Measurements from ENCODE around the gene PDE8B.

PDE8B gene

GRCh38 chr5:77230727-77231470 is 20.4 kb downstream of the PDE8B start:
- no peak overlapping the region for H3K9ac ChIP-seq
- peak overlapping the region; percentile 21; the same call in 1 of the 2 replicates for H3K4me2 ChIP-seq
- TF ChIP-seq Cebpa-rat (IDR thresholded peaks at IDR 0.05): no peak
- H3K36me3 ChIP-seq: no peaks in the 10 kb centered on the region
- H4K20me1 ChIP-seq: no peaks in the 10 kb centered on the region
- H3K27me3 ChIP-seq: no peaks in the 10 kb centered on the region
- no peak overlapping the region for H3K27ac ChIP-seq
- H3K4me1 ChIP-seq: peaks cover 10% of the 10 kb centered on the region; the same call in 1 of the 2 replicates
- no peak overlapping the region for H3K4me3 ChIP-seq
- peaks cover 8% of the 10 kb centered on the region for H3K9me3 ChIP-seq

DNA sequence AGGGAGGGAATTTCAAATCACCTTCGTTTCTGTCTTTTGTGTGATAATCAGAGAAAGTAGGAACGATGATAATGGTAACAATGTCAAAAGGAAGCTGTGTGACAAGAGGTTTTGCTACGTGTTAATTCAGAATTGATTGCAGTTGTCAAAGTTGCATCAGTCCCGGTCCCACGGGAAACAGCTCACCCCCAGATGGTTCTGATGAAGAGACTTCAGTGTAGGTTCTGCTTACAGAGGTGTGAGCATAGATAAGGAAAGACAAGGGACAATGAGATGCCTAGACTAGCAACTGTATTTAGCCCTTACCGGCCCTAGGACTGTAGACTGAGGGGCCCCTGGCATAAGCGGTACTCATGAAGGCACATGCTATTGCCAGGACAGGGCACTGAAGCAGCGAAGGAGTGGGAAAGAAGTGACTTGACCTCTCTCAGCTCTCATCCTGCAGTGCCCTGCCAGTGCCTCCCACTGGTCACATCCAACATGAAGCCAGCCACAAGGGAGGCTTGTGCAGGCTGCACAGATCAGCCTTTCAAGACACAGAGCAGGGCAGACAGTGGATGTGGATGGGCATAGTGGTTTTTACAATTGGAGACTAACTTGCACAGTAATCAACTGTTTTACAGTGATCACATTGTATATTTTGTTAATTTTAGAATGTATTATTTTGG is 21.1 kb downstream of the PDE8B start:
- no peak overlapping the region for H3K9ac ChIP-seq
- H3K9me3 ChIP-seq: peaks cover 8% of the 10 kb centered on the region
- peak overlapping the region; percentile 21; the same call in 1 of the 2 replicates for H3K4me2 ChIP-seq
- H3K4me3 ChIP-seq: no peak overlapping the region
- no peak for TF ChIP-seq Cebpa-rat (IDR thresholded peaks at IDR 0.05)
- H3K27me3 ChIP-seq: no peaks in the 10 kb centered on the region
- no peaks in the 10 kb centered on the region for H3K36me3 ChIP-seq
- H3K27ac ChIP-seq: no peak overlapping the region
- H3K4me1 ChIP-seq: peaks cover 10% of the 10 kb centered on the region; the same call in 1 of the 2 replicates
- no peaks in the 10 kb centered on the region for H4K20me1 ChIP-seq

DNA sequence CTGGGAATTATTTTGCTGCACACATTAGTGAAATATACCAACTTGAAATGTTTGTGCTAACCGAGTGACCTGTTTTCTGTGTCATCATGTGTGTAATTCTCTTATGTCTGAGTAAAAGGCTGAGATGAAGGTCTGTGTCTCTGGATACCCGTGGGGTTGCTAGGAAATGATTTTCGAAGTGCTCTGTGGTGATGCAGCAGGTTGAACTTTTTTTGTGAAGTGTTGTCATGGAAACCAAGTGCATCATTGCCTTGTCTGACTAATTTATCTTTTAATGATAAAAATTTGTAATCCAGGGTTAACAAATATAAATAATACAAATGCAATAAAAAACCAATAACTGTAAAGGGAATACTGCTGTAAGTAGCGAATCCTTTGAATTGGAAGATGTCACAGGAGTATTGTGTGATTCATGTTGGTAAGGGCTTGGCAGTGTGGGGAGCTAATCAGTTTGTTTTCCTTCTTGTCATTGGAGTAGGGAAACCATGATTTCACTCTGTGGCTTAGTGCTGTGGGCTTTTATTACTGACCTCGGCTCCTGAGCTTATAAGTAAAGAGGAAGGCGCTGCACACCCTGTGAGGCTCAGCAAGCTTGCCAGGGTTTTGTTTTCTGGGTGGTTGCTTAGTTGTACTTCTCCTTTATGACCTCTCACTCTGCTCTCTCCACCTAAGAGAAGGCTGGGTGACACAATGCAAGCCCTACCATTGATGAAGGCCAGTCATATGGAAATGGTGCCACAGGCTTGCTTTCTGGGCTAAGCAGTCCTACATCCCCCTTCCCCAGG is 22.3 kb downstream of the PDE8B start:
- Histone ChIP-seq H3K27ac (no peak overlapping the region), H3K4me1 (peaks cover 10% of the 10 kb centered on the region; the same call in 1 of the 2 replicates), H3K9me3 (peaks cover 8% of the 10 kb centered on the region), H3K4me2 (no peak overlapping the region), H3K27me3 (no peaks in the 10 kb centered on the region), H4K20me1 (no peaks in the 10 kb centered on the region), H3K36me3 (no peaks in the 10 kb centered on the region), H3K4me3 (no peak overlapping the region), H3K9ac (no peak overlapping the region)
- TF ChIP-seq Cebpa-rat (IDR thresholded peaks at IDR 0.05): no peak

- H3K4me2 ChIP-seq: no peak overlapping the region
- H3K4me3 ChIP-seq: no peak overlapping the region
- H3K27ac ChIP-seq: no peak overlapping the region
- peaks cover 11% of the 10 kb centered on the region; the same call in 1 of the 2 replicates for H3K4me1 ChIP-seq
- no peaks in the 10 kb centered on the region for H3K9me3 ChIP-seq
- no peaks in the 10 kb centered on the region for H3K27me3 ChIP-seq
- no peak overlapping the region for H3K9ac ChIP-seq
- TF ChIP-seq Cebpa-rat (IDR thresholded peaks at IDR 0.05): no peak
- no peaks in the 10 kb centered on the region for H4K20me1 ChIP-seq
- no peaks in the 10 kb centered on the region for H3K36me3 ChIP-seq
Measured at GRCh38 chr5:77235846-77236721, 25.6 kb downstream of the PDE8B start.

DNA sequence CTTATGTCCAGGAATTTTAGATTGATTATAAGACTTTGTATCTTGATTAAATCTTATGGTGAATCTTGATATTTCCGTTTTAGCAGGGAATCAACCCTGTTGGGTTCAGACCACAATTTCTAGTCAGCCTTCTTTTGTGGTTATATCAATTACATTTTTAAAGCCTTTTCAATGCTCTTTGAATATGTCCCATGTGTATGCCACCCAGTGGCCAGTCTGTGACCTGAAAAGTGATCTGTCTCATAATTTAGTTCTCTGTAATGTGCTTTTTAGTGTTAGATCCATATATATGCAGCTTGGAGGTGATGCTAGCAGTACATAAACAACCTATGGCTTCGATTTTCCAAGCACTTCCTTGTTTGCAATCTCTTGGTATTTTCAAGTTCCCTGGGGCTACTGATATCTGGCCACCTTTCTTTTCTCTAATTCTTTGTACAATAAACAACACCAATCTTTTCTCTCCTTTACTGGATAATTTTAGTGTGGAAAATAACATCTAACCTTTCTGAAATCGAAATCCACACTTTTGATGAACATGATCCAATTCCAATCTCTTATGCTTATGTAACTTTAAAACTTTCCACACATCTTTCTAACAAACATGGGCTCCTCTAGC is 28.8 kb downstream of the PDE8B start:
- no peaks in the 10 kb centered on the region for H3K36me3 ChIP-seq
- no peak overlapping the region; the same call in 1 of the 2 replicates for H3K4me2 ChIP-seq

GRCh38 chr5:77241444-77241843 is 31.0 kb downstream of the PDE8B start:
- no peaks in the 10 kb centered on the region for H4K20me1 ChIP-seq
- H3K4me2 ChIP-seq: no peak overlapping the region
- no peak overlapping the region for H3K4me3 ChIP-seq
- no peak overlapping the region for H3K9ac ChIP-seq
- no peaks in the 10 kb centered on the region for H3K27me3 ChIP-seq
- 0 out of 2 replicates have a peak, but pooled peaks cover 5% of the 10 kb centered on the region for H3K4me1 ChIP-seq
- no peak for TF ChIP-seq Cebpa-rat (IDR thresholded peaks at IDR 0.05)
- no peaks in the 10 kb centered on the region for H3K9me3 ChIP-seq
- H3K27ac ChIP-seq: no peak overlapping the region
- no peaks in the 10 kb centered on the region for H3K36me3 ChIP-seq

More for the DNA sequence above, 28.8 kb downstream of the PDE8B start:
- no peak overlapping the region for H3K4me3 ChIP-seq
- H3K4me1 ChIP-seq: 0 out of 2 replicates have a peak, but pooled peaks cover 5% of the 10 kb centered on the region
- H4K20me1 ChIP-seq: no peaks in the 10 kb centered on the region
- no peak overlapping the region for H3K27ac ChIP-seq
- no peak for TF ChIP-seq Cebpa-rat (IDR thresholded peaks at IDR 0.05)
- no peaks in the 10 kb centered on the region for H3K9me3 ChIP-seq
- H3K9ac ChIP-seq: no peak overlapping the region
- no peaks in the 10 kb centered on the region for H3K27me3 ChIP-seq

DNA sequence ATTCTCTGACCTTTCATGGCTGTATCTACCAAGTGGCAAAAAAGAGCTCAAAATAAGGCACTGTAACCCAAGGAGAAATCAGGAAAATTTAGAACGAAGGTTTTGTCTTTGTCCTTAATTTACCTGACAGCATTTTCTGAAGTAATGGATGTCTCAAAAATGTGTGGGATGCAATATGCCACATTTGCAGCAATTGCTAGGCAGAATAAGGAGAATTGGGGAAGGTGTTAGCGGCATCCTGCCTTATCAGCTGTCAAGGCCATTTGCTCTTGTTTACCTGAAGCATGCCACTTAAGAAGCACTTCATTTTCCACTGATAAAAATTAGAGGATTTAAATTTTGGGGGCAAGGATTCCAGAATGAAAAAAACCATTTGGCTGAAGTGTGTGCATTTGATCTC is 39.0 kb downstream of the PDE8B start:
- H3K4me2 ChIP-seq: no peak overlapping the region
- no peak overlapping the region for H3K9ac ChIP-seq
- no peaks in the 10 kb centered on the region for H3K9me3 ChIP-seq
- H3K27me3 ChIP-seq: no peaks in the 10 kb centered on the region
- H3K36me3 ChIP-seq: no peaks in the 10 kb centered on the region
- TF ChIP-seq Cebpa-rat (IDR thresholded peaks at IDR 0.05): no peak
- H3K4me3 ChIP-seq: no peak overlapping the region
- no peaks in the 10 kb centered on the region for H4K20me1 ChIP-seq
- H3K4me1 ChIP-seq: no peaks in the 10 kb centered on the region
- no peak overlapping the region for H3K27ac ChIP-seq

- Histone ChIP-seq H3K4me3 (no peak overlapping the region), H3K4me2 (no peak overlapping the region), H3K27ac (no peak overlapping the region), H3K9me3 (no peaks in the 10 kb centered on the region), H3K36me3 (no peaks in the 10 kb centered on the region), H3K27me3 (no peaks in the 10 kb centered on the region), H3K4me1 (no peaks in the 10 kb centered on the region), H4K20me1 (no peaks in the 10 kb centered on the region), H3K9ac (no peak overlapping the region)
- TF ChIP-seq Cebpa-rat (IDR thresholded peaks at IDR 0.05): no peak
Measured at GRCh38 chr5:77250021-77250420, 39.5 kb downstream of the PDE8B start.

DNA sequence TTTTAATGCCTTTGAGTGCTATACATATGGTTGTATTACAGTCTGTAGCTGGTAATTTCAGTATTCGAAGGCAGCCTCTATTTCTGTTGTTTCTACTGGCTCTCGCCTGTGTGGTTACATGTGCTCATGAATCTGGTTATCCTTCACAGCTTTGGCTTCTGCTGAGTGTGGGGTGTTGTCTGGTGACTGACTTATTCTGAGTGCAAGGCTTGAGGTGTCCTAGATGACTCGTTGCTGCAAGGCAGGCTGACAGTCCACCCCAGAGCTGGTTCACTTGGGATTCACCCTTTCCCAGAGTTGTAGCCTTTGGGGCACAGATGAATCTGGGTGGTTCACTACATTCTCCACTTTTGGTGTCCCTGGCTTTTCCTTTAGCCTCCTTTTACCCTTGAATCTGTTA is 41.4 kb downstream of the PDE8B start:
- TF ChIP-seq Cebpa-rat (IDR thresholded peaks at IDR 0.05): no peak
- H3K4me1 ChIP-seq: no peaks in the 10 kb centered on the region
- no peaks in the 10 kb centered on the region for H3K27me3 ChIP-seq
- H3K4me3 ChIP-seq: no peak overlapping the region
- no peaks in the 10 kb centered on the region for H3K36me3 ChIP-seq
- no peaks in the 10 kb centered on the region for H4K20me1 ChIP-seq
- no peak overlapping the region for H3K27ac ChIP-seq
- H3K4me2 ChIP-seq: no peak overlapping the region
- no peak overlapping the region for H3K9ac ChIP-seq
- no peaks in the 10 kb centered on the region for H3K9me3 ChIP-seq
